Nephron progenitor cell (in vitro differentiated cells): Measurements from ENCODE around the gene ARL13B.

Experiments used
- DNase-seq: peaks from one replicate; pipeline ENCODE4 v3.0.0; 2021
- H3K27ac Mint-ChIP-seq: 2 replicates; pipeline ENCODE4 v1.8.0; 2021; ENCODE audit warnings: mild to moderate bottlenecking, moderate library complexity, mixed read lengths
- H3K27me3 Mint-ChIP-seq: 2 replicates; pipeline ENCODE4 v1.8.0; 2021; ENCODE audit warnings: mild to moderate bottlenecking, low read depth, mixed read lengths; ENCODE audit not compliant: poor library complexity
- H3K36me3 Mint-ChIP-seq: 2 replicates; pipeline ENCODE4 v1.8.0; 2021; ENCODE audit warnings: low read depth, mixed read lengths
- H3K4me1 Mint-ChIP-seq: 2 replicates; pipeline ENCODE4 v1.8.0; 2021; ENCODE audit warnings: mixed read lengths
- H3K4me3 Mint-ChIP-seq: 2 replicates; pipeline ENCODE4 v1.8.0; 2021; ENCODE audit warnings: mild to moderate bottlenecking, moderate library complexity, mixed read lengths
- H3K9me3 Mint-ChIP-seq: 2 replicates; pipeline ENCODE4 v1.8.0; 2021; ENCODE audit warnings: mild to moderate bottlenecking, moderate library complexity, mixed read lengths
- CTCF ChIP-seq: fragments of 200-600 bp; sonication (generic); IDR thresholded peaks from 2 replicates; pipeline ENCODE4 v1.5.0; 2021; ENCODE audit warnings: antibody characterized with exemption

The ARL13B gene

GRCh38 chr3:94065122-94065521 lies 85.2 kb downstream of the ARL13B start:
- Mint-ChIP-seq H3K27me3 (no peaks in the 10 kb centered on the region), H3K27ac (no peak overlapping the region)

GRCh38 chr3:94065819-94066480 lies 86.0 kb downstream of the ARL13B start:
- DNase-seq, result no peak
- H3K27me3 Mint-ChIP-seq, result no peaks in the 10 kb centered on the region
- no peak overlapping the region for H3K27ac Mint-ChIP-seq
- no peak for TF ChIP-seq CTCF
- peaks cover 39% of the 10 kb centered on the region for H3K36me3 Mint-ChIP-seq
- peaks cover 30% of the 10 kb centered on the region for H3K4me1 Mint-ChIP-seq
- no peak overlapping the region for H3K4me3 Mint-ChIP-seq
- peaks cover 13% of the 10 kb centered on the region for H3K9me3 Mint-ChIP-seq

More at GRCh38 chr3:94065122-94065521, 85.2 kb downstream of the ARL13B start:
- DNase-seq, result no peak
- Mint-ChIP-seq H3K4me1 (peaks cover 30% of the 10 kb centered on the region), H3K9me3 (peaks cover 13% of the 10 kb centered on the region), H3K4me3 (peak overlapping the region; percentile 8), H3K36me3 (peaks cover 47% of the 10 kb centered on the region)
- no peak for TF ChIP-seq CTCF

- no peak for DNase-seq
- H3K36me3 Mint-ChIP-seq, result peaks cover 46% of the 10 kb centered on the region
- TF ChIP-seq CTCF, result no peak
- H3K4me1 Mint-ChIP-seq, result peaks cover 28% of the 10 kb centered on the region
- H3K9me3 Mint-ChIP-seq, result peaks cover 13% of the 10 kb centered on the region
- H3K4me3 Mint-ChIP-seq, result no peak overlapping the region
- H3K27me3 Mint-ChIP-seq, result no peaks in the 10 kb centered on the region
- H3K27ac Mint-ChIP-seq, result no peak overlapping the region
These were observed 86.8 kb downstream of the ARL13B start for GRCh38 chr3:94066506-94067500.

GRCh38 chr3:94069194-94069813 lies 89.3 kb downstream of the ARL13B start:
- Mint-ChIP-seq H3K27ac (no peak overlapping the region), H3K9me3 (peaks cover 32% of the 10 kb centered on the region), H3K36me3 (peaks cover 70% of the 10 kb centered on the region), H3K4me1 (peaks cover 11% of the 10 kb centered on the region), H3K4me3 (no peak overlapping the region), H3K27me3 (no peaks in the 10 kb centered on the region)
- DNase-seq, result no peak
- TF ChIP-seq CTCF, result peak; percentile 56

GRCh38 chr3:94070341-94070911 lies 90.5 kb downstream of the ARL13B start:
- DNase-seq, result no peak
- Mint-ChIP-seq H3K9me3 (peaks cover 36% of the 10 kb centered on the region), H3K27ac (peak overlapping the region; percentile 51), H3K4me3 (no peak overlapping the region), H3K4me1 (no peaks in the 10 kb centered on the region), H3K36me3 (peaks cover 71% of the 10 kb centered on the region), H3K27me3 (no peaks in the 10 kb centered on the region)
- no peak for TF ChIP-seq CTCF
